Measurements from ENCODE around the gene MLLT10.

Gene MLLT10

GRCh38 chr10:21516242-21517131 is 17.5 kb upstream of the MLLT10 start:
- no peak for DNase-seq (ENCODE audit: extremely low read depth in 1 of 2, low read depth in 1 of 2)

- DNase-seq (ENCODE audit: extremely low read depth in 1 of 2, low read depth in 1 of 2), result no peak
Measured at GRCh38 chr10:21517134-21518031, 16.6 kb upstream of the MLLT10 start.

- DNase-seq (ENCODE audit: extremely low read depth in 1 of 2, low read depth in 1 of 2), result no peak
Measured at GRCh38 chr10:21518149-21518640, 15.8 kb upstream of the MLLT10 start.

- no peak for DNase-seq (ENCODE audit: extremely low read depth in 1 of 2, low read depth in 1 of 2)
Measured at GRCh38 chr10:21518641-21519396, 15.2 kb upstream of the MLLT10 start.

GRCh38 chr10:21519397-21519933 is 14.6 kb upstream of the MLLT10 start:
- DNase-seq (ENCODE audit: extremely low read depth in 1 of 2, low read depth in 1 of 2), result no peak

- DNase-seq (ENCODE audit: extremely low read depth in 1 of 2, low read depth in 1 of 2), result no peak
Measured at GRCh38 chr10:21519941-21520436, 14.0 kb upstream of the MLLT10 start.

GRCh38 chr10:21520509-21520908 is 13.5 kb upstream of the MLLT10 start:
- DNase-seq (ENCODE audit: extremely low read depth in 1 of 2, low read depth in 1 of 2), result no peak

GRCh38 chr10:21520949-21521348 is 13.1 kb upstream of the MLLT10 start:
- no peak for DNase-seq (ENCODE audit: extremely low read depth in 1 of 2, low read depth in 1 of 2)

- no peak for DNase-seq (ENCODE audit: extremely low read depth in 1 of 2, low read depth in 1 of 2)
Measured at GRCh38 chr10:21521751-21522533, 12.1 kb upstream of the MLLT10 start.

GRCh38 chr10:21522631-21523406 is 11.2 kb upstream of the MLLT10 start:
- DNase-seq (ENCODE audit: extremely low read depth in 1 of 2, low read depth in 1 of 2), result no peak

GRCh38 chr10:21523557-21524008 is 10.4 kb upstream of the MLLT10 start:
- no peak for DNase-seq (ENCODE audit: extremely low read depth in 1 of 2, low read depth in 1 of 2)

GRCh38 chr10:21524131-21524525 is 9.9 kb upstream of the MLLT10 start:
- no peak for DNase-seq (ENCODE audit: extremely low read depth in 1 of 2, low read depth in 1 of 2)

GRCh38 chr10:21524526-21525366 is 9.3 kb upstream of the MLLT10 start:
- no peak for DNase-seq (ENCODE audit: extremely low read depth in 1 of 2, low read depth in 1 of 2)

- DNase-seq (ENCODE audit: extremely low read depth in 1 of 2, low read depth in 1 of 2), result no peak
Measured at GRCh38 chr10:21525367-21526187, 8.5 kb upstream of the MLLT10 start, which contains the start of gene SKIDA1. TSS of gene SKIDA1 (minus strand) at chr10:21525682. CDS start at chr10:21517822, 7,860 bp downstream.

GRCh38 chr10:21526188-21526859 is 7.7 kb upstream of the MLLT10 start:
- no peak for DNase-seq (ENCODE audit: extremely low read depth in 1 of 2, low read depth in 1 of 2)

- DNase-seq (ENCODE audit: extremely low read depth in 1 of 2, low read depth in 1 of 2), result no peak
Measured at GRCh38 chr10:21526860-21527597, 7.0 kb upstream of the MLLT10 start.
